RWPE2 (cell line): ENCODE results near the gene CYYR1.

Experiments
- ATAC-seq: fragments of 200-7000 bp; cut with Tn5 transposase; 3 replicates; pipeline ENCODE4 v1.9.1; 2021; ENCODE audit warnings: low read depth
- DNase-seq: peaks from one replicate; pipeline ENCODE4 v3.0.0-alpha.2; 2020; ENCODE audit warnings: low spot score
- H3K27ac ChIP-seq: fragments of 450-650 bp; 2 replicates; pipeline ENCODE4 v1.5.1; 2017; ENCODE audit warnings: mild to moderate bottlenecking; ENCODE audit not compliant: poor library complexity, severe bottlenecking
- H3K27me3 ChIP-seq: fragments of 250-450 bp; sonication (Bioruptor Pico); 2 replicates; pipeline ENCODE4 v1.5.1; 2021; ENCODE audit warnings: mild to moderate bottlenecking, moderate library complexity; ENCODE audit not compliant: insufficient read depth, poor library complexity, severe bottlenecking
- H3K36me3 ChIP-seq: fragments of 250-450 bp; sonication (Bioruptor Pico); 2 replicates; pipeline ENCODE4 v1.5.1; 2020; ENCODE audit warnings: low read depth, mild to moderate bottlenecking, moderate library complexity
- H3K4me1 ChIP-seq: fragments of 250-450 bp; sonication (Bioruptor Pico); 2 replicates; pipeline ENCODE4 v1.5.1; 2021; ENCODE audit warnings: mild to moderate bottlenecking, moderate library complexity; ENCODE audit not compliant: insufficient read depth, poor library complexity, severe bottlenecking
- H3K4me3 ChIP-seq: fragments of 250-450 bp; sonication (Bioruptor Pico); 2 replicates; pipeline ENCODE4 v1.5.1; 2021; ENCODE audit warnings: mild to moderate bottlenecking, moderate library complexity; ENCODE audit not compliant: severe bottlenecking
- H3K9me3 ChIP-seq: fragments of 250-450 bp; sonication (Bioruptor Pico); 2 replicates; pipeline ENCODE4 v1.5.1; 2021; ENCODE audit warnings: mild to moderate bottlenecking, moderate library complexity; ENCODE audit not compliant: severe bottlenecking
- TF ChIP-seq, protein P1 (sequence below): fragments of 450-650 bp; IDR thresholded peaks from one replicate; pipeline ENCODE4 v1.5.1; 2017; ENCODE audit warnings: mild to moderate bottlenecking, moderate library complexity; ENCODE audit not compliant: poor library complexity, severe bottlenecking

CYYR1 gene

GRCh38 chr21:26491663-26492062, 81.4 kb downstream of the CYYR1 start:
- Histone ChIP-seq H3K27me3 (no peaks in the 10 kb centered on the region), H3K36me3 (no peaks in the 10 kb centered on the region; the same call in 1 of the 2 replicates), H3K27ac (no peak overlapping the region), H3K9me3 (no peaks in the 10 kb centered on the region), H3K4me1 (no peaks in the 10 kb centered on the region), H3K4me3 (no peak overlapping the region)
- TF ChIP-seq, protein P1, sequence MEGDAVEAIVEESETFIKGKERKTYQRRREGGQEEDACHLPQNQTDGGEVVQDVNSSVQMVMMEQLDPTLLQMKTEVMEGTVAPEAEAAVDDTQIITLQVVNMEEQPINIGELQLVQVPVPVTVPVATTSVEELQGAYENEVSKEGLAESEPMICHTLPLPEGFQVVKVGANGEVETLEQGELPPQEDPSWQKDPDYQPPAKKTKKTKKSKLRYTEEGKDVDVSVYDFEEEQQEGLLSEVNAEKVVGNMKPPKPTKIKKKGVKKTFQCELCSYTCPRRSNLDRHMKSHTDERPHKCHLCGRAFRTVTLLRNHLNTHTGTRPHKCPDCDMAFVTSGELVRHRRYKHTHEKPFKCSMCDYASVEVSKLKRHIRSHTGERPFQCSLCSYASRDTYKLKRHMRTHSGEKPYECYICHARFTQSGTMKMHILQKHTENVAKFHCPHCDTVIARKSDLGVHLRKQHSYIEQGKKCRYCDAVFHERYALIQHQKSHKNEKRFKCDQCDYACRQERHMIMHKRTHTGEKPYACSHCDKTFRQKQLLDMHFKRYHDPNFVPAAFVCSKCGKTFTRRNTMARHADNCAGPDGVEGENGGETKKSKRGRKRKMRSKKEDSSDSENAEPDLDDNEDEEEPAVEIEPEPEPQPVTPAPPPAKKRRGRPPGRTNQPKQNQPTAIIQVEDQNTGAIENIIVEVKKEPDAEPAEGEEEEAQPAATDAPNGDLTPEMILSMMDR, result no peak
- DNase-seq, result no peak
- no peak for ATAC-seq

DNA sequence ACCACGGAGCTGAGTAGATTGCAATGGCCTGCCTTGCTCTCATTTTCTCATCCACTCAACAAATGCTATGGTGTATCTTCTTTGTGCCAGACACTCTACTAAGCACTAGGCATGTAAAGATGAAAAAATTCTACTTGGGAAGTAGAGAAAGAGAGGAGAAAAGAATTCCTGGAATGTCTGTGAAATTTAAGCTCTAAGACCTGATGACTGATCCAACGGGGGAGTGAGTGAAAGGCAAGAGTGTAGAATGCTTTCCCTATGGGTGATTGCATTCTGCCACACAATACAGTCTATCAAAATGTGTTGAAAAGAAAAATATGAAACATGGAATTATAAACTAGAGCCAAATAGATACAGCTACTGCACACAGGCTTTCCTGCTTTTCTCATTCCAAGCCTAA, 82.3 kb downstream of the CYYR1 start:
- TF ChIP-seq, protein P1, result no peak
- Histone ChIP-seq H3K4me3 (no peak overlapping the region), H3K36me3 (no peaks in the 10 kb centered on the region; the same call in 1 of the 2 replicates), H3K27me3 (no peaks in the 10 kb centered on the region), H3K27ac (no peak overlapping the region), H3K4me1 (no peaks in the 10 kb centered on the region), H3K9me3 (no peaks in the 10 kb centered on the region)
- DNase-seq (no peak), ATAC-seq (0 out of 3 replicates have a peak, but pooled peaks have one; percentile 21)

DNA sequence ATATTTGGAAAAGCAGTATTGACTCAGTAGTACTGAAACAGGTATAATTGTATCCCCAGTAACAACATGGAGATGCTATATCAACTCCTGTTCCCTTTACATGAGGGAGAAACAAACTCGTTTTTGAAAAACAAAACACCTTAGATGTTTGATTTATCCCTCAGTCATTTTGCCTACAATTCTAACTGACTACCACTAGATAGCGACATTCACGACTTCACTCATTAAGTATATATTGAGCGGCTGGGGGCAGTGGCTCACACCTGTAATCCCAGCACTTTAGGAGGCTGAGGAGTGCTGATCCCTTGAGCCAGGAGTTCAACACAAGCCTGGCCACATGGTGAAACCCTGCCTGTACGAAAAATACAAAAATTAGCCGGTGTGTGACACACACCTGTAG, 83.3 kb downstream of the CYYR1 start:
- ATAC-seq, result no peak
- no peaks in the 10 kb centered on the region for H3K9me3 ChIP-seq
- H3K27ac ChIP-seq, result no peak overlapping the region
- no peak for DNase-seq
- no peaks in the 10 kb centered on the region; the same call in 1 of the 2 replicates for H3K36me3 ChIP-seq
- no peaks in the 10 kb centered on the region for H3K27me3 ChIP-seq
- TF ChIP-seq, protein P1, result no peak
- H3K4me3 ChIP-seq, result no peak overlapping the region
- H3K4me1 ChIP-seq, result no peaks in the 10 kb centered on the region

GRCh38 chr21:26487981-26488480, 85.1 kb downstream of the CYYR1 start:
- DNase-seq (no peak), ATAC-seq (no peak)
- TF ChIP-seq, protein P1, result no peak
- Histone ChIP-seq H3K27me3 (no peaks in the 10 kb centered on the region), H3K4me3 (no peak overlapping the region), H3K27ac (no peak overlapping the region), H3K36me3 (no peaks in the 10 kb centered on the region; the same call in 1 of the 2 replicates), H3K4me1 (no peaks in the 10 kb centered on the region), H3K9me3 (no peaks in the 10 kb centered on the region)

DNA sequence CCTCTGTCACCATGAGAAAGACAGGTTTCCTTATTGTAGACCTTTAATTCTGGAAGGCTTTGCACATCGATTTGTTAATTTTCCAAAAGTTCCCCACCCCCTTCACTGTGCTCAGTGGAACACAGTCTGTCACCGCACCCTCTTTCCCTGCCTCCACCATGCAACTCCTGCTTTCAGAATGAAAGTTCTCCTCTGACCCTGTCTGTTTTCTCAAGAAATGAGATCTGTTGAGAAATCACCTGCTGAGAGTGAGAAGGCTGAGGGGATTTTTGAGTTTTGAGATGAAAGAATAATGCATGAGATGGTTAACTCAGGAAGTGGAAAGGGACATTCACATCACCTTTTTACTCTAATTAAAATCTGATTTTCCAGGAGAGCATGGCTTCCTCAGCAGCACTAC, 99.6 kb downstream of the CYYR1 start:
- TF ChIP-seq, protein P1, result no peak
- Histone ChIP-seq H3K4me3 (no peak overlapping the region), H3K4me1 (no peaks in the 10 kb centered on the region), H3K27ac (no peak overlapping the region), H3K27me3 (no peaks in the 10 kb centered on the region), H3K9me3 (no peaks in the 10 kb centered on the region), H3K36me3 (no peaks in the 10 kb centered on the region)
- ATAC-seq (no peak), DNase-seq (no peak)
